GM23338 (cell line): ENCODE results near the gene ST3GAL4.

Experiments
- CREB1 ChIP-seq: fragments of 250-450 bp; sonication (Bioruptor Pico); IDR thresholded peaks from 2 replicates; pipeline ENCODE4 v1.5.0; 2020; ENCODE audit warnings: low read depth, mild to moderate bottlenecking, moderate library complexity
- EZH2phosphoT487 ChIP-seq: fragments of 200-600 bp; sonication (generic); IDR thresholded peaks from one replicate; pipeline ENCODE4 v1.8.1; 2018; ENCODE audit warnings: antibody characterized with exemption; ENCODE audit not compliant: unreplicated experiment
- JUNB ChIP-seq: IDR thresholded peaks from one replicate; pipeline ENCODE4 v1.6.1; 2016; ENCODE audit warnings: antibody characterized with exemption; ENCODE audit not compliant: unreplicated experiment
- POLR2AphosphoS5 ChIP-seq: IDR thresholded peaks from 2 replicates; pipeline ENCODE4 v1.6.1; 2016; ENCODE audit warnings: antibody characterized with exemption, low read depth
- TF ChIP-seq, protein P1 (sequence below), 2 experiments: fragments of 200-600 bp in 1 of 2; sonication (generic) in 1 of 2; conservative IDR thresholded peaks; 2 replicates each; pipeline versions ENCODE4 v1.5.1 to v1.6.1; 2016 to 2017; ENCODE audit warnings: antibody characterized with exemption in 2 of 2, low read depth in 2 of 2, mild to moderate bottlenecking in 2 of 2, moderate library complexity in 1 of 2
- TF ChIP-seq, protein P2 (sequence below): IDR thresholded peaks from one replicate; pipeline ENCODE4 v1.6.1; 2018; ENCODE audit warnings: antibody characterized with exemption; ENCODE audit not compliant: unreplicated experiment

GRCh38 chr11:126361400-126361799 lies 5.9 kb downstream of the ST3GAL4 start:
- TF ChIP-seq JUNB (no peak), POLR2AphosphoS5 (no peak), CREB1 (CRISPR knock-in tag) (no peak), EZH2phosphoT487 (no peak)
- TF ChIP-seq, protein P1, sequence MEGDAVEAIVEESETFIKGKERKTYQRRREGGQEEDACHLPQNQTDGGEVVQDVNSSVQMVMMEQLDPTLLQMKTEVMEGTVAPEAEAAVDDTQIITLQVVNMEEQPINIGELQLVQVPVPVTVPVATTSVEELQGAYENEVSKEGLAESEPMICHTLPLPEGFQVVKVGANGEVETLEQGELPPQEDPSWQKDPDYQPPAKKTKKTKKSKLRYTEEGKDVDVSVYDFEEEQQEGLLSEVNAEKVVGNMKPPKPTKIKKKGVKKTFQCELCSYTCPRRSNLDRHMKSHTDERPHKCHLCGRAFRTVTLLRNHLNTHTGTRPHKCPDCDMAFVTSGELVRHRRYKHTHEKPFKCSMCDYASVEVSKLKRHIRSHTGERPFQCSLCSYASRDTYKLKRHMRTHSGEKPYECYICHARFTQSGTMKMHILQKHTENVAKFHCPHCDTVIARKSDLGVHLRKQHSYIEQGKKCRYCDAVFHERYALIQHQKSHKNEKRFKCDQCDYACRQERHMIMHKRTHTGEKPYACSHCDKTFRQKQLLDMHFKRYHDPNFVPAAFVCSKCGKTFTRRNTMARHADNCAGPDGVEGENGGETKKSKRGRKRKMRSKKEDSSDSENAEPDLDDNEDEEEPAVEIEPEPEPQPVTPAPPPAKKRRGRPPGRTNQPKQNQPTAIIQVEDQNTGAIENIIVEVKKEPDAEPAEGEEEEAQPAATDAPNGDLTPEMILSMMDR (conservative IDR thresholded peaks at IDR 0.05; ENCODE audit: low read depth in 2 of 2) = no peak
- TF ChIP-seq, protein P2, sequence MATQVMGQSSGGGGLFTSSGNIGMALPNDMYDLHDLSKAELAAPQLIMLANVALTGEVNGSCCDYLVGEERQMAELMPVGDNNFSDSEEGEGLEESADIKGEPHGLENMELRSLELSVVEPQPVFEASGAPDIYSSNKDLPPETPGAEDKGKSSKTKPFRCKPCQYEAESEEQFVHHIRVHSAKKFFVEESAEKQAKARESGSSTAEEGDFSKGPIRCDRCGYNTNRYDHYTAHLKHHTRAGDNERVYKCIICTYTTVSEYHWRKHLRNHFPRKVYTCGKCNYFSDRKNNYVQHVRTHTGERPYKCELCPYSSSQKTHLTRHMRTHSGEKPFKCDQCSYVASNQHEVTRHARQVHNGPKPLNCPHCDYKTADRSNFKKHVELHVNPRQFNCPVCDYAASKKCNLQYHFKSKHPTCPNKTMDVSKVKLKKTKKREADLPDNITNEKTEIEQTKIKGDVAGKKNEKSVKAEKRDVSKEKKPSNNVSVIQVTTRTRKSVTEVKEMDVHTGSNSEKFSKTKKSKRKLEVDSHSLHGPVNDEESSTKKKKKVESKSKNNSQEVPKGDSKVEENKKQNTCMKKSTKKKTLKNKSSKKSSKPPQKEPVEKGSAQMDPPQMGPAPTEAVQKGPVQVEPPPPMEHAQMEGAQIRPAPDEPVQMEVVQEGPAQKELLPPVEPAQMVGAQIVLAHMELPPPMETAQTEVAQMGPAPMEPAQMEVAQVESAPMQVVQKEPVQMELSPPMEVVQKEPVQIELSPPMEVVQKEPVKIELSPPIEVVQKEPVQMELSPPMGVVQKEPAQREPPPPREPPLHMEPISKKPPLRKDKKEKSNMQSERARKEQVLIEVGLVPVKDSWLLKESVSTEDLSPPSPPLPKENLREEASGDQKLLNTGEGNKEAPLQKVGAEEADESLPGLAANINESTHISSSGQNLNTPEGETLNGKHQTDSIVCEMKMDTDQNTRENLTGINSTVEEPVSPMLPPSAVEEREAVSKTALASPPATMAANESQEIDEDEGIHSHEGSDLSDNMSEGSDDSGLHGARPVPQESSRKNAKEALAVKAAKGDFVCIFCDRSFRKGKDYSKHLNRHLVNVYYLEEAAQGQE = no peak
